HepG2 (cell line): Measurements from ENCODE around the gene FAAP20. TPM values are rescaled to one million over a fixed set of nuclear protein-coding genes. Genes with fewer than 3 reads are reported as not detected.

Experiments
- ARID2 ChIP-seq: sonication (generic); formaldehyde crosslinking; IDR thresholded peaks from 2 replicates; pipeline ENCODE4 v1.8.1; 2022; ENCODE audit warnings: mild to moderate bottlenecking, missing genetic modification reagents, borderline replicate concordance
- FOXP4 ChIP-seq: sonication (generic); formaldehyde crosslinking; IDR thresholded peaks from 2 replicates; pipeline ENCODE4 v1.4.0; 2020; ENCODE audit warnings: missing genetic modification reagents
- GLI4 ChIP-seq: sonication (generic); formaldehyde crosslinking; IDR thresholded peaks from 2 replicates; pipeline ENCODE4 v1.5.1; 2020; ENCODE audit warnings: missing genetic modification reagents, mild to moderate bottlenecking, moderate library complexity, borderline replicate concordance
- HNF1A ChIP-seq, 2 experiments: sonication (generic) in 1 of 2; formaldehyde crosslinking in 1 of 2; IDR thresholded peaks; 2 replicates each; pipeline versions ENCODE4 v1.4.0 to v1.6.1; 2016 to 2020; ENCODE audit warnings: borderline replicate concordance in 1 of 2, low read depth in 1 of 2, mild to moderate bottlenecking in 1 of 2, missing genetic modification reagents in 1 of 2
- HNRNPL ChIP-seq: fragments of 200-400 bp; formaldehyde crosslinking; IDR thresholded peaks from 2 replicates; pipeline ENCODE4 v1.6.1; 2017; ENCODE audit warnings: mild to moderate bottlenecking, low read depth, low read length
- KAT8 ChIP-seq: IDR thresholded peaks from 2 replicates; pipeline ENCODE4 v1.6.1; 2016; ENCODE audit warnings: missing genetic modification reagents, missing compliant biosample characterization
- NFYC ChIP-seq: IDR thresholded peaks from 2 replicates; pipeline ENCODE4 v1.6.1; 2016; ENCODE audit warnings: missing genetic modification reagents, missing compliant biosample characterization
- NPAS2 ChIP-seq: sonication (generic); formaldehyde crosslinking; IDR thresholded peaks from 2 replicates; pipeline ENCODE4 v1.8.0; 2022; ENCODE audit warnings: mild to moderate bottlenecking, missing genetic modification reagents, borderline replicate concordance
- PCBP1 ChIP-seq: fragments of 200-400 bp; formaldehyde crosslinking; IDR thresholded peaks from 2 replicates; pipeline ENCODE4 v1.6.1; 2017; ENCODE audit warnings: mild to moderate bottlenecking, low read depth, low read length, borderline replicate concordance
- RFX5 ChIP-seq: IDR thresholded peaks from 2 replicates; pipeline ENCODE4 v1.6.1; 2011; ENCODE audit warnings: low read depth, low read length, improper control_type of control experiment
- RXRA ChIP-seq: sonication (generic); formaldehyde crosslinking; IDR thresholded peaks from 2 replicates; pipeline ENCODE4 v1.5.1; 2020; ENCODE audit warnings: missing genetic modification reagents
- TFDP2 ChIP-seq: sonication (generic); formaldehyde crosslinking; IDR thresholded peaks from 2 replicates; pipeline ENCODE4 v1.4.0; 2020; ENCODE audit warnings: missing genetic modification reagents
- THAP11 ChIP-seq: IDR thresholded peaks from 2 replicates; pipeline ENCODE4 v1.6.1; 2016; ENCODE audit warnings: missing biosample characterization, missing genetic modification reagents
- THAP8 ChIP-seq: sonication (generic); formaldehyde crosslinking; IDR thresholded peaks from 2 replicates; pipeline ENCODE4 v1.5.1; 2020; ENCODE audit warnings: missing genetic modification reagents, mild to moderate bottlenecking, borderline replicate concordance
- ZBTB38 ChIP-seq: sonication (generic); formaldehyde crosslinking; IDR thresholded peaks from 2 replicates; pipeline ENCODE4 v1.5.1; 2020; ENCODE audit warnings: mild to moderate bottlenecking, missing genetic modification reagents
- ZNF33B ChIP-seq: sonication (generic); formaldehyde crosslinking; IDR thresholded peaks from 2 replicates; pipeline ENCODE4 v1.5.1; 2020; ENCODE audit warnings: mild to moderate bottlenecking, missing genetic modification reagents
- ZNF513 ChIP-seq: sonication (generic); formaldehyde crosslinking; conservative IDR thresholded peaks from 2 replicates; pipeline ENCODE4 v1.5.0; 2020; ENCODE audit warnings: missing genetic modification reagents
- ZNF777 ChIP-seq: sonication (generic); formaldehyde crosslinking; IDR thresholded peaks from 2 replicates; pipeline ENCODE4 v1.4.0; 2020; ENCODE audit warnings: missing genetic modification reagents
- polyA plus RNA-seq, 8 experiments: library from polyadenylated mRNA; depleted of rRNA in 3 of 8; stranded (reverse) in 7 of 8; unstranded in 1 of 8; fragments of >200 nt; fragmentation: Illumina TruSeq in 4 of 8; extraction: Trizol in 4 of 8; gene quantifications; 2 replicates each; pipeline versions ENCODE4 v1.2.1 to v1.2.3, GENCODE V29; 2011 to 2016; ENCODE audit warnings: low read depth in 4 of 8, missing spikeins in 1 of 8, mixed read lengths in 1 of 8; ENCODE audit not compliant: insufficient read depth in 1 of 8
- total RNA-seq, 5 experiments: library from RNA; depleted of rRNA; stranded (reverse); fragments of >200 nt; fragmentation: Illumina TruSeq; extraction: Trizol; gene quantifications; 2 replicates each; pipeline ENCODE4 v1.2.3, GENCODE V29; 2016; ENCODE audit warnings: low read depth in 1 of 5

Gene FAAP20
- total and polyA plus RNA-seq, 2 of the 13 experiments (the other 11 are each of a cell fraction or from before 2014, with no cell fraction given): 9.6 to 10.8 TPM

GRCh38 chr1:2194898-2195673 lies 514 bp upstream of the FAAP20 start (continued):
- TF ChIP-seq GLI4 (CRISPR knock-in tag) (0 out of 2 replicates have a peak, but pooled peaks have one; percentile 26), KAT8 (CRISPR knock-in tag) (peak; percentile 55; the same call in 1 of the 2 replicates), HNRNPL (peak; percentile 100), THAP11 (peak; percentile 56; the same call in 1 of the 2 replicates), HNF1A (IDR thresholded peaks at IDR 0.05; ENCODE audit: low read depth) (no peak), HNF1A (CRISPR knock-in tag; IDR thresholded peaks at IDR 0.05; ENCODE audit: borderline replicate concordance) (peak; percentile 31; the same call in 1 of the 2 replicates), TFDP2 (CRISPR knock-in tag) (peak; percentile 33; the same call in 1 of the 2 replicates), NPAS2 (CRISPR knock-in tag) (no peak), PCBP1 (peak; percentile 91), ZNF777 (CRISPR knock-in tag) (peak; percentile 53), ZNF33B (CRISPR knock-in tag) (no peak), RFX5 (no peak), FOXP4 (CRISPR knock-in tag) (peak; percentile 29), RXRA (CRISPR knock-in tag) (peak; percentile 55; the same call in 1 of the 2 replicates), ZNF513 (CRISPR knock-in tag) (no peak), ARID2 (CRISPR knock-in tag) (no peak), THAP8 (CRISPR knock-in tag) (peak; percentile 73; the same call in 1 of the 2 replicates), ZBTB38 (CRISPR knock-in tag) (0 out of 2 replicates have a peak, but pooled peaks have one; percentile 29), NFYC (no peak)
